K562 (cell line): Measurements from ENCODE around the gene OR52E4.

Experiments used
- CBFB ChIP-seq: sonication (generic); formaldehyde crosslinking; IDR thresholded peaks from 2 replicates; pipeline ENCODE4 v1.4.0; 2020; ENCODE audit warnings: mild to moderate bottlenecking, missing genetic modification reagents
- POLR2A ChIP-seq: fragments of 450-650 bp; conservative IDR thresholded peaks from 2 replicates; pipeline ENCODE4 v1.6.1; 2016
- SAP30 ChIP-seq: fragments of 200-600 bp; sonication (generic); IDR thresholded peaks from 2 replicates; pipeline ENCODE4 v1.6.1; 2012; ENCODE audit warnings: borderline replicate concordance, low read depth, mild to moderate bottlenecking, moderate library complexity, low read length, control low read depth, inconsistent platforms; ENCODE audit not compliant: insufficient read depth, poor library complexity, severe bottlenecking
- SREBF1 ChIP-seq: fragments of 150-350 bp; IDR thresholded peaks from 2 replicates; pipeline ENCODE4 v1.6.1; 2014; ENCODE audit warnings: antibody characterized with exemption, low read depth, low read length, borderline replicate concordance
- ZBTB8A ChIP-seq: fragments of 450-650 bp; IDR thresholded peaks from 2 replicates; pipeline ENCODE4 v1.6.1; 2018; ENCODE audit warnings: mild to moderate bottlenecking, moderate library complexity; ENCODE audit not compliant: partially characterized antibody

- TF ChIP-seq POLR2A: no peak
- no peak for TF ChIP-seq SREBF1
- no peak for TF ChIP-seq ZBTB8A
- TF ChIP-seq SAP30: no peak
- TF ChIP-seq CBFB (CRISPR knock-in tag): no peak
Measured at GRCh38 chr11:5928271-5928670, 47.8 kb downstream of the OR52E4 start.
